RKO (cell line): Measurements from ENCODE around the gene TTYH1.
"Not testable (repeated sequence)": the region's sequence is repeated elsewhere in the genome, so short reads cannot be mapped to it uniquely, and the experiment has no call there.

Experiments
- DNase-seq: peaks from one replicate; pipeline ENCODE4 v3.0.0-alpha.2; 2016; ENCODE audit warnings: low spot score

The TTYH1 gene

GRCh38 chr19:54415208-54415900, at the start of gene TTYH1:
TTYH1 (plus strand) TSS chr19:54415464; CDS start chr19:54415553, 89 bp downstream.
- no peak for DNase-seq

GRCh38 chr19:54365798-54366197, 49.5 kb upstream of the TTYH1 start:
- not testable (repeated sequence) for DNase-seq

- DNase-seq: no peak
Measured at GRCh38 chr19:54366811-54367210, 48.5 kb upstream of the TTYH1 start.

GRCh38 chr19:54369082-54369687, 46.1 kb upstream of the TTYH1 start:
- DNase-seq: no peak

- DNase-seq: not testable (repeated sequence)
Measured at GRCh38 chr19:54369688-54370433, 45.4 kb upstream of the TTYH1 start.

- DNase-seq: not testable (repeated sequence)
Measured at GRCh38 chr19:54370434-54370796, 44.8 kb upstream of the TTYH1 start.

- DNase-seq: not testable (repeated sequence)
Measured at GRCh38 chr19:54371453-54371852, 43.8 kb upstream of the TTYH1 start.

- no peak for DNase-seq
Measured at GRCh38 chr19:54373781-54374631, 41.3 kb upstream of the TTYH1 start.

GRCh38 chr19:54375181-54375938, 39.9 kb upstream of the TTYH1 start:
- DNase-seq: not testable (repeated sequence)

- DNase-seq: no peak
Measured at GRCh38 chr19:54376610-54377285, 38.5 kb upstream of the TTYH1 start.

- no peak for DNase-seq
Measured at GRCh38 chr19:54379187-54379678, 36.0 kb upstream of the TTYH1 start.

- DNase-seq: no peak
Measured at GRCh38 chr19:54380897-54381296, 34.4 kb upstream of the TTYH1 start.

- not testable (repeated sequence) for DNase-seq
Measured at GRCh38 chr19:54382041-54382440, 33.2 kb upstream of the TTYH1 start.

- no peak for DNase-seq
Measured at GRCh38 chr19:54383330-54383729, 31.9 kb upstream of the TTYH1 start.

GRCh38 chr19:54387991-54388801, 27.1 kb upstream of the TTYH1 start:
- no peak for DNase-seq

- no peak for DNase-seq
Measured at GRCh38 chr19:54388802-54389139, 26.5 kb upstream of the TTYH1 start.

- DNase-seq: no peak
Measured at GRCh38 chr19:54389553-54389952, 25.7 kb upstream of the TTYH1 start.

GRCh38 chr19:54390942-54391577, 24.2 kb upstream of the TTYH1 start:
- peak; percentile 58 for DNase-seq

- DNase-seq: peak; percentile 40
Measured at GRCh38 chr19:54391589-54392061, 23.6 kb upstream of the TTYH1 start.
